ENCODE results near the gene POLR1A. TPM values are rescaled to one million over a fixed set of nuclear protein-coding genes. Genes with fewer than 3 reads are reported as not detected.

The POLR1A gene
- total and polyA plus RNA-seq, 8 donors, result 1.4 to 36.2 (median 5.5) TPM

DNA sequence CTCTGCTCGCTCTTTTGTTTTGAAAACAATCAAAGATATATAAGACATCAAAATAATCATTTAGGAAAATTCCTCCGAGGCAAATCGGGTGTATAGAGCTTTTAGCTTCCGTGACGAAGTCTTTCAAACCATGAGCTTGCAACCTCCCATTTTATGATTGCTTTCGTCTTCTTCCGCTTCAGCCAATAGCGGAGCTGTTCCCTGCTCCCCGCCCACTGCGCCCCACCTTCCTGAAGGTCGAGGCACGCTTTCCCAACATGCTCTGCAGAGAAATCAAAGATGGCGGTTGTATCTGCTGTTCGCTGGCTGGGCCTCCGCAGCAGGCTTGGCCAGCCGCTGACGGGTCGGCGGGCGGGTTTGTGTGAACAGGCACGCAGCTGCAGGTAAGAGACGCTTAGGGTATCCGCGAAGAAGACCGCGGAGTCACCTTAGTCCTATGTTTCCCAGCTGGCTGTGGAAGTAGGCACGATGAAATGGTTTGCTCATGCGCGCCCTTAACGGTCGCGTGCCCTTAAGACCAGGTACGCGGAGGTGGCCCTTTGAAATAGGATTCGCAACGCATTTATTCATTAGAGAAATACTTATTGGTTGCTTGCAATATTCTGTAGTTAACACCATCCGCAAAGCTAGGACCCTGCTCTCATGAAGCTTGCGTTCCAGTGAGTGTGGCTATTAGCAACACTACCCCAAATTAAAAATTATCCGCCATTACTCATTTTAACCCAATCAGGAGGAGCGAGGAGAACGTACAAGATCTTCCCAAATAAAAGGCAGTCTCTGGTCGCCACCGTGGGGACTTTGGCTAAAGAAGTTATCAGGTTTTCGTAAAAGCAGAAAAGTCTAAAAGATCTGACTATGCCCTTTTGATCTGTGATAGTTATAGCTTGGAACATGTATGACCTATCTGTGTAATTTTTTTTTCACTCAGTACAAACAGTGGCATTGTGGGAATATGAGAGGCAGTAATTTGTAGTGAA, 571 bp upstream of the POLR1A start, which contains the start of gene PTCD3:
PTCD3 (plus strand) TSS at position 267 of the 977 bp plus-strand sequence; CDS start at position 280, 13 bp downstream.
- 0 to 1% (median 0%) methylated on average over 34 to 44 of the region's 44 CpGs for WGBS, 5 donors
- H3K4me3 ChIP-seq, result peak within 1 kb of the TSS; percentile 71 to 91 (median 82)
- TF ChIP-seq, protein P1, sequence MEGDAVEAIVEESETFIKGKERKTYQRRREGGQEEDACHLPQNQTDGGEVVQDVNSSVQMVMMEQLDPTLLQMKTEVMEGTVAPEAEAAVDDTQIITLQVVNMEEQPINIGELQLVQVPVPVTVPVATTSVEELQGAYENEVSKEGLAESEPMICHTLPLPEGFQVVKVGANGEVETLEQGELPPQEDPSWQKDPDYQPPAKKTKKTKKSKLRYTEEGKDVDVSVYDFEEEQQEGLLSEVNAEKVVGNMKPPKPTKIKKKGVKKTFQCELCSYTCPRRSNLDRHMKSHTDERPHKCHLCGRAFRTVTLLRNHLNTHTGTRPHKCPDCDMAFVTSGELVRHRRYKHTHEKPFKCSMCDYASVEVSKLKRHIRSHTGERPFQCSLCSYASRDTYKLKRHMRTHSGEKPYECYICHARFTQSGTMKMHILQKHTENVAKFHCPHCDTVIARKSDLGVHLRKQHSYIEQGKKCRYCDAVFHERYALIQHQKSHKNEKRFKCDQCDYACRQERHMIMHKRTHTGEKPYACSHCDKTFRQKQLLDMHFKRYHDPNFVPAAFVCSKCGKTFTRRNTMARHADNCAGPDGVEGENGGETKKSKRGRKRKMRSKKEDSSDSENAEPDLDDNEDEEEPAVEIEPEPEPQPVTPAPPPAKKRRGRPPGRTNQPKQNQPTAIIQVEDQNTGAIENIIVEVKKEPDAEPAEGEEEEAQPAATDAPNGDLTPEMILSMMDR (IDR thresholded peaks at IDR 0.05), result peak in 1 of 7 experiments; percentile 4
- no peak for TF ChIP-seq POLR2A (IDR thresholded peaks at IDR 0.05)
- TF ChIP-seq EP300 (IDR thresholded peaks at IDR 0.05), result no peak
- peak; percentile 84 to 94 (median 91) for TF ChIP-seq POLR2AphosphoS5 (IDR thresholded peaks at IDR 0.05)
- peaks cover 7 to 50% (median 46%) of the 10 kb centered on the region in 4 donors for H3K36me3 ChIP-seq
- H3K27ac ChIP-seq, result peak within 1 kb of the TSS; percentile 25 to 88 (median 87)
- peaks cover 30 to 61% (median 35%) of the 10 kb centered on the region in 4 donors for H3K4me1 ChIP-seq
- DNase-seq, result peak; percentile 94 to 98
- intact Hi-C loops (cut with DNase I; ENCODE audit: low total_unique reads), result no loop called here
- H3K9me3 ChIP-seq, result no peaks in the 10 kb centered on the region
- H3K27me3 ChIP-seq, result no peaks in the 10 kb centered on the region

DNA sequence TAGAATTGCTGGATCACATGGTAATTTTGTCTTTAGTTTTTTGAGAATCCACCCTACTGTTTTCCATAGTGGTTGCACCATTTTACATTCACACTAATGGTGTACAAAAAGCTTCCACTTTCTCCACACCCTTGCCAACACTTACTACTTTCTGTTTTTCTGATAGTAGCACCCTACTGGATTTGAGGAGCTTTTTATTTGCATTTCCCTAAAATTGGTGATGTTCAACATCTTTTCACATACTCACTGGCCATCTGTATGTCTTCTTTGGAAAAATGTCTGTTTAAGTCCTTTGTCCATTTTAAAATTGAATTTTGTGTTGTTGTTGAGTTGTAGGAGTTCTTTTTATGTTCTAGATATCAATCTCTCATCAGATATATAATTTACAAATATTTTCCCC, 3.5 kb downstream of the POLR1A start:
- Histone ChIP-seq H3K27ac (no peak overlapping the region), H3K9me3 (no peaks in the 10 kb centered on the region), H3K4me3 (no peak overlapping the region), H3K36me3 (peaks cover 6 to 55% (median 48%) of the 10 kb centered on the region in 4 donors), H3K4me1 (peaks cover 21 to 32% (median 23%) of the 10 kb centered on the region in 4 donors), H3K27me3 (no peaks in the 10 kb centered on the region)
- intact Hi-C loops (cut with DNase I; ENCODE audit: low total_unique reads), result no loop called here
- TF ChIP-seq POLR2A (IDR thresholded peaks at IDR 0.05) (no peak), EP300 (IDR thresholded peaks at IDR 0.05) (no peak), POLR2AphosphoS5 (IDR thresholded peaks at IDR 0.05) (no peak)
- TF ChIP-seq, protein P1 (IDR thresholded peaks at IDR 0.05), result no peak
- no peak for DNase-seq

DNA sequence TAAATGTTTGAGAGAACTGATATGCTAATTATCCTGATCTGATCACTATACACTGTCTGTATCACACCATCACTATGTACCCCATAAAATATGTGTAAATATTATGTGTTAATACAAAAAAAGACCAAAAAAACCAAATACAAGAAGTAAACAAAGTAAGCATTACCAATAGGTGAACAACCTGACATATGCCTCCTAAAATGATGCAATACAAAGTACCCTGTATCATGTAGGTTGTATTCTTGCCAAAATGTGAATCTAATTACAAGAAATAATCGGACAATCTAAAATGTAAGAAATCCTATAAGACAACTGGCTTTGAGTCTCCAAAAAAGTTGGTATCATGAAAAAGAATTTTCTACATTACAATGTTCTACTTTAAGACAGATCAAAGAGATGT, 7.8 kb downstream of the POLR1A start:
- Histone ChIP-seq H3K36me3 (peaks cover 16 to 88% (median 81%) of the 10 kb centered on the region in 4 donors), H3K4me3 (no peak overlapping the region), H3K27ac (no peak overlapping the region), H3K9me3 (no peaks in the 10 kb centered on the region), H3K27me3 (no peaks in the 10 kb centered on the region), H3K4me1 (peaks cover 0 to 4% (median 0%) of the 10 kb centered on the region in 4 donors)
- TF ChIP-seq POLR2A (IDR thresholded peaks at IDR 0.05) (no peak), EP300 (IDR thresholded peaks at IDR 0.05) (no peak), POLR2AphosphoS5 (IDR thresholded peaks at IDR 0.05) (no peak)
- TF ChIP-seq, protein P1 (IDR thresholded peaks at IDR 0.05), result no peak
- no peak for DNase-seq
- intact Hi-C loops (cut with DNase I; ENCODE audit: low total_unique reads), result no loop called here
- 83 to 100% (median 96%) methylated on average over 1 of the region's 1 CpG for WGBS, 5 donors

DNA sequence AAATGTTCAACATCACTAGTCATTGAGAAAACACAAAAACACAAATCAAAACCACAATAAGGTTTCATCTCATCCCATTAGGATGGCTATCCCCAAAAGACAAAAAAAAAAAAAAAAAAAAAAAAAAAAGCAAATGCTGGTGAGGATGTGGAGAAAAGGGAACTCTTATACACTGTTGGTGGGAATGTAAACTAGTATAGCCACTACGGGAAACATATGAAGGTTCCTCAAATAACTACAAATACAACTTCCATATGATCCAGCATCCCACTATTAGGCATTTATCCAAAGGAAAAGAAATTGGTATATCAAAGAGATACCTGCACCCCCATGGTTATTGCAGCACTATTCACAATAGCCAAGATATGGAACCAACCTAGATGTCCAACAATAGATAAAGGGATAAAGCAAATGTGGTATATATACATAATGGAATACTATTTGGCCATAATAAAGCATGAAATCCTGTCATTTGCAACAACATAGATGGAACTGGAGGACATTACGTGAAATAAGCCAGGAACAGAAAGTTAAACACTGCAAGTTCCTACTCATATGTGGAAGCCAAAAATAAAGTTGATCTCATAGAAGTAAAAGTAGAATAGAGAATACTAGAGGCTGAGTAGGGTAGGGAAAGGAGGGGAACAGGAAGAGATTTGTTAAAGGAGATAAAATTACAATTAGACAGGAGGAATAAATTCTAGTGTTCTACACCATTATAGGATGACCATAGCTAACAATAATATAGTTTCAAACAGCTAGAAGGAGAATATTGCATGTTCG, 8.4 kb downstream of the POLR1A start:
- intact Hi-C loops (cut with DNase I; ENCODE audit: low total_unique reads), result no loop called here
- Histone ChIP-seq H3K27me3 (no peaks in the 10 kb centered on the region), H3K36me3 (peaks cover 16 to 88% (median 81%) of the 10 kb centered on the region in 4 donors), H3K27ac (no peak overlapping the region), H3K4me1 (no peaks in the 10 kb centered on the region), H3K4me3 (no peak overlapping the region), H3K9me3 (no peaks in the 10 kb centered on the region)
- DNase-seq, result no peak
- TF ChIP-seq POLR2A (IDR thresholded peaks at IDR 0.05) (no peak), EP300 (IDR thresholded peaks at IDR 0.05) (no peak), POLR2AphosphoS5 (IDR thresholded peaks at IDR 0.05) (no peak)
- TF ChIP-seq, protein P1 (IDR thresholded peaks at IDR 0.05), result no peak
- 94 to 97% (median 96%) methylated on average over 3 of the region's 3 CpGs for WGBS, 5 donors
